HCT116 (cell line): Measurements from ENCODE around the gene CLDN15.

ENCODE experiments used
- CEBPB ChIP-seq: IDR thresholded peaks from 2 replicates; pipeline ENCODE4 v1.6.1; 2012; ENCODE audit warnings: low read depth
- CTCF ChIP-seq, 3 experiments: fragments of 200-600 bp in 1 of 3; sonication (generic) in 1 of 3; IDR thresholded peaks in 2 of 3; conservative IDR thresholded peaks in 1 of 3; 2 replicates each; pipeline ENCODE4 v1.5.1; 2012 to 2017; ENCODE audit warnings: low read depth in 2 of 3, low read length in 2 of 3, antibody characterized with exemption in 1 of 3, borderline replicate concordance in 1 of 3, control low read depth in 1 of 3, mild to moderate bottlenecking in 1 of 3, mixed read lengths in 1 of 3, mixed run types in 1 of 3, moderate library complexity in 1 of 3; ENCODE audit not compliant: insufficient read depth in 1 of 3
- EGR1 ChIP-seq: IDR thresholded peaks from 2 replicates; pipeline ENCODE4 v1.6.1; 2012; ENCODE audit warnings: low read depth
- EZH2phosphoT487 ChIP-seq: fragments of 200-600 bp; IDR thresholded peaks from 2 replicates; pipeline ENCODE4 v1.6.1; 2018; ENCODE audit warnings: antibody characterized with exemption, borderline replicate concordance
- FOSL1 ChIP-seq: IDR thresholded peaks from 2 replicates; pipeline ENCODE4 v1.6.1; 2012; ENCODE audit warnings: low read depth
- POLR2A ChIP-seq: IDR thresholded peaks from 2 replicates; pipeline ENCODE4 v1.7.0; 2011; ENCODE audit warnings: borderline replicate concordance; ENCODE audit not compliant: insufficient read depth, insufficient read length; ENCODE audit errors: extremely low read depth
- POLR2AphosphoS5 ChIP-seq: IDR thresholded peaks from 2 replicates; pipeline ENCODE4 v1.6.1; 2011; ENCODE audit warnings: mild to moderate bottlenecking, low read depth, low read length, moderate library complexity
- SIN3A ChIP-seq: IDR thresholded peaks from 2 replicates; pipeline ENCODE4 v1.6.1; 2012; ENCODE audit warnings: low read depth
- SP1 ChIP-seq: IDR thresholded peaks from 2 replicates; pipeline ENCODE4 v1.6.1; 2012; ENCODE audit warnings: low read depth
- SRF ChIP-seq: IDR thresholded peaks from 2 replicates; pipeline ENCODE4 v1.6.1; 2012; ENCODE audit warnings: low read depth
- ZBTB33 ChIP-seq: IDR thresholded peaks from 2 replicates; pipeline ENCODE4 v1.6.1; 2011; ENCODE audit warnings: mild to moderate bottlenecking, low read length, moderate library complexity; ENCODE audit not compliant: insufficient replicate concordance; ENCODE audit errors: extremely low read depth
- ZNF274 ChIP-seq: fragments of 200-500 bp; sonication (Bioruptor generic); IDR thresholded peaks from 2 replicates; pipeline ENCODE4 v1.6.1; 2014; ENCODE audit warnings: mild to moderate bottlenecking, low read depth, low read length, inconsistent platforms

- no peak for TF ChIP-seq POLR2AphosphoS5
- TF ChIP-seq CTCF (IDR thresholded peaks at IDR 0.05 in 2 of 3, conservative IDR thresholded peaks at IDR 0.05 in 1 of 3; ENCODE audit: borderline replicate concordance in 1 of 3, insufficient read depth in 1 of 3, low read depth in 2 of 3, low read length in 2 of 3): no peak
- TF ChIP-seq EZH2phosphoT487: no peak
- no peak for TF ChIP-seq POLR2A
- TF ChIP-seq ZBTB33: no peak
- TF ChIP-seq SP1: no peak
- TF ChIP-seq FOSL1: no peak
- no peak for TF ChIP-seq ZNF274
- TF ChIP-seq CEBPB: no peak
- no peak for TF ChIP-seq SIN3A
- no peak for TF ChIP-seq SRF
- no peak for TF ChIP-seq EGR1
These were observed 15.2 kb downstream of the CLDN15 start for GRCh38 chr7:101222275-101222830.
